GM19240 (cell line): ENCODE results near the gene DDX1.

Source experiments
- DNase-seq: peaks from one replicate; pipeline ENCODE4 v3.0.0; 2011; ENCODE audit warnings: low spot score; ENCODE audit not compliant: insufficient read length

DDX1 gene

DNA sequence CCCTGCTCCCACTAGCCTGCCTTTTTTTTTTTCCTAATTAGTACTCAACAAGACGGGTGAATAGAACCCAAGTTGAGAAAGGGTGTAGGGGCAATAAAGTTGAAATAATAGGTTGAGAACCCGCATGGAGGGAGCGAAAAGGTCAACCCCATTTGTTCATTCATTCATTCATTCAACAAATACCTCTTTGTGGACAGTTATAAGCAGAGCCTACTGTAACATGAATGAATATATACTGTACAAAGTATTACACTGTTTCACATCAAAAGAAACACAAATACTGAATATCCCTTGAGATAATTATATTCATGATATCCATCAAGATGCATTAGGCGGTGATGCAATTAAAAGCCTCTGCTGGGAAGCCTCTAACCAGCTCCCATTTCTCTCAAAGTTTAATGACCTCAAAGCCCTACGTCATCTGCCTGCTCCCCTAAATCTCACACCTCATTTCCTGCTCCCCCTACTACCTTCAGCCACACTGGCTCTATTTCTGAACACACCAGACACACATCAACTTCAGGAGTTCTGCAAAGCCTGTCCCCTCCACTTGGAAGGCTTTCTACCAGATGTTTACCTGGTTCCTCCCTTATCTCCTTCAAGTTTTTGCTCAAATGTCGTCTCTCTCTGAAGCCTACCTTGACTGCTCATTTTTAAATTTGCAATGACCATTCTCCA is 29.2 kb upstream of the DDX1 start:
- DNase-seq = no peak

DNA sequence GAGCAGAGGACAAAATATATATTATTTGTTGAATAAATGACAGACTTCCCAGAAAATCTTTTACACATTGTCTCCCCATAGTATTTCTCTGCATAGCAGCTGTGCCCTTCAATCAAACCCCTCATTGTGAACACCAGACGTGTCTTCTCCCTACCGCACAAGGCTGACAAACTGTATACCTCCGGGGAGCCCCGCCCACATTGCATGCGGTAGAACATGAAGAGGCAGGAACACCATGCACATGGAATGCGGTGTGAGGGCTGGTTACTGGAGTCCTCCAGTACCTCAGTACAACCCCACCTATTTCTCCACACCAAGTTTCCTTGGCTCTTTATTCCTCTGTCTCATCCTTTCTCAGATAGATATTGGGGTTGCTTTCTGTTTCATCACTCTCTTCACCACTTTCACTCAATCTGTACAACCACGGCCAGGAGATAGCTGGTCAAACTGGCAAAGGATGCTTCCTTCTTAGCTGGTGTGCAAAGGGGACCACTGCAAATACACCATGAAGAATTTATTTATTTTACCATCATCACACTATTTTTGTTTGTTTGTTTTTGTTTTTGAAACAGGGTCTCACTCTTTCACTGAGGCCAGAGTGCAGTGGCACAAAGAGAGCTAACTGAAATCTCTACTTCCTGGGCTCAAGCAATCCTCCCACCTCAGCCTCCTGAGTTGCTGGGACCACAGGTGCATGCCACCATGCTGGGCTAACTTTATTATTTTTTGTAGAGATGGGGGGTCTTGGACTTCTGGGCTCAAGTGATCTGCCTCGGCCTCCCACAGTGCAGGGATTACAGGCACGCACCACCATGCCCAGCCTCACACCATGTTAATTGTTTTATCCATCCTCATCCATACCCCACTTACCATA is 28.2 kb upstream of the DDX1 start:
- no peak for DNase-seq

DNA sequence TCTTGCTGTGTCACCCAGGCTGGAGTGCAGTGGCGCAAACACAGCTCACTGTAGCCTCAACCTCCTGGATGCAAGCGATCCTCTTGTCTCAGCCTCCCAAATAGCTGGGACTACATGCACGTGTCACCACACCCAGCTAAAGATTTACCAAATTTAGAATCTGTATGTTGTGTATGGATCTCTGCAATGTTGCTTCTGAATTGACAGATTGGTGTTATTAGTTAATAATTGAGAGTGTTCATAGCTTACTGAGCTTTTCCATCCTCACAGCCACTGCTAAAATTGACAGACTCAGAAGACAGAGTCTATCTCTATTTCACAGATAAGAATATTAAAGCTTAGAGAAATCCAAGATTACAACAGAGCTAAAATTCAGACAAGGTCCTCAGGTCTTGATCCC is 26.3 kb upstream of the DDX1 start:
- DNase-seq = no peak

DNA sequence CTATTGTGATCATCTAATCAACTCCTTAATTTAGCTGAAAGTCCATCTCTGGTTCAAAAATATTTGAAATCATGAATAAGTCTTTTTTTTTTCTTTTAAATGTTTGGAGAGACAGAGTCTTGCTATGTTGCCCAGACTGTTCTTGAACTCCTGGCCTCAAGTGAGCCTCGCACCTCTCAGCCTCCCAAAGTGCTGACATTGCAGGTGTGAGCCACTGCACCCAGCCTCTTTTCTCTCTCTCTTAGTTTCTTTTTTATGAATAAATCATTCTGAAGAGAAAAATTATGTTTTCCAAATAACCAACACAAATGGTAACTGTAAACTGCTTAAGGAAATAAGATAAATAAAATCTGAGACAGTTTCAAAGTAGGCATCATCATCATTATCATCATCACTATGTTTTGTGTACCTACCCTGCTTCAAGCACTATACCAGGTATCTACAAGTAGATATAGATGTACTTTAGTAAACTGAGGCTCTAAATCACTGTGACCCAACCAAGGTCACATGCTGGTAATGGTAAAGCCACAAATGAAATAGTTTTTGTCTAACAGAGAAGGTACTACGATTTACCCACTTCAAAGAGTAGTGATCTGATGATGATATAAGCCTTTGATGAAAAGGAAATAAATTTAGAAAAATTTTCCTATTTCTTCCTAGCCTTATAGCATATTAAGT is 25.5 kb upstream of the DDX1 start:
- DNase-seq = no peak

DNA sequence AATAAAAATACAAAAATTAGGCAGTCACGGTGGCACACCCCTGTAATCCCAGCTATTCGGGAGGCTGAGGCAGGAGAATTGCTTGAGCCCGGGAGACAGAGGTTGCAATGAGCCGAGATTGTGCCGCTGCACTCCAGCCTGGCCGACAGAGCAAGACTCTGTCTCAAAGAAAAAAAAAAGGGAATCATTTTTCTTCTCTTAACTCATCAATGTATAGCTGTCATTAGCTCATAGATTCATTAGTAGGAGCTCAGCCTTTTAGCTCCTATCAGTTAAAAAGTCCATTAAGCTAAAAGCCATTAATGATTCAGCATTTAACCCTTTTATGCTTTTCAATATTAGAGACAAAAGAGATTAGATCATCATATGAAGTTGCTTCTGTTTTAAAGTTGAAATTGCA is 24.8 kb upstream of the DDX1 start:
- no peak for DNase-seq

DNA sequence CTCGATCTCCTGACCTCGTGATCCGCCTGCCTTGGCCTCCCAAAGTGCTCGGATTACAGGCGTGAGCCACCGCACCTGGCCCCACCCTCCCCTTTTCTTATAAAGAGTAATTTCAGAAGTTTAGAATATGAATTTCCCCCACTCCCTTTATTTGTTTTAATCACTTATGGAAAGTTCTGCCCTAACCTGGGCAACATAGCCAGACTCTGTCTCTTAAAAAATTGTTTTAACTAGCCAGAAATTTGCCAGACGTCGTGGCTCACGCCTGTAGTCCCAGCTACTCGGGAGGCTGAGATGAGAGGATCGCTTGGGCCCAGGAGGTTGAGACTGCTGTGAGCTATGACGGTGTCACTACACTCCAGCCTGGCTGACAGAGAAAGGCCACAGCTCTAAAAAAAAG is 22.8 kb upstream of the DDX1 start:
- DNase-seq = no peak

DNA sequence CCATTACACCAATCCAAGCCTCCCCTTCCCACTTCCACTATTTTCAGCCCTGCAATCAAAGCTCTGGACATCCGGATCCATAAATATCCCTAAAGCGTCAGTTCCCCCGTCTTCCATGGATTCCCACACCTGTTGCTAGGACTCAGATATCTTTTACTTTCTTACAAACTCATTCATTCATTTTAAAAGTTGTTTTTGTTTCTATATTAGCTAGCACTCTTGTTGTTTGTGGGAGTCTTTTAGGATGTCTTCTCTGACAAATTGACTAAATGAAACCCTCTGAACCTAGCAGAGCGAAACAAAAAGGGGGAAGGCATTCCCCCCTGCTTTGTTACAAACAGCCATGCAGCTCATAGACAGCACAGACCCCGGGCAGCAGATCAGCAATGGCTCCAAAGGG is 21.6 kb upstream of the DDX1 start:
- no peak for DNase-seq

DNA sequence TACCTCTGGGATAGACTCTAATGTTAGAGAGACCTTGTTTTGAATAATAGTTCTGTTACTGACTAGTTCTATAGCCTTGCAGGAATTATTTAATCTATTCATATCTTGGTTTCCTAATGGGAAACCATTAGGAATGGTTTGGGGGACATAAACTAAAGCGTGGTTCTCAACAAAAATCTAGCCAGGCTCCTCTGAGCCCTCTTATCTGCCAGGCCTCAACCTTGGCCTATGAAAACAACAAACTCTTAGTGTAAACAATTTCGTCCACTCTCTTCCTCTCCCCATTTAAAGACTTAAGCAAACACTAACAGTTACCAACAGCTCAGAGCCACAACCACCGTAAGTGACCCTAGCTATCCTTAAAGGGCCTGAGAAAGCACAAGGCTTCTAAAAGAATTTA is 19.9 kb upstream of the DDX1 start:
- DNase-seq = no peak

DNA sequence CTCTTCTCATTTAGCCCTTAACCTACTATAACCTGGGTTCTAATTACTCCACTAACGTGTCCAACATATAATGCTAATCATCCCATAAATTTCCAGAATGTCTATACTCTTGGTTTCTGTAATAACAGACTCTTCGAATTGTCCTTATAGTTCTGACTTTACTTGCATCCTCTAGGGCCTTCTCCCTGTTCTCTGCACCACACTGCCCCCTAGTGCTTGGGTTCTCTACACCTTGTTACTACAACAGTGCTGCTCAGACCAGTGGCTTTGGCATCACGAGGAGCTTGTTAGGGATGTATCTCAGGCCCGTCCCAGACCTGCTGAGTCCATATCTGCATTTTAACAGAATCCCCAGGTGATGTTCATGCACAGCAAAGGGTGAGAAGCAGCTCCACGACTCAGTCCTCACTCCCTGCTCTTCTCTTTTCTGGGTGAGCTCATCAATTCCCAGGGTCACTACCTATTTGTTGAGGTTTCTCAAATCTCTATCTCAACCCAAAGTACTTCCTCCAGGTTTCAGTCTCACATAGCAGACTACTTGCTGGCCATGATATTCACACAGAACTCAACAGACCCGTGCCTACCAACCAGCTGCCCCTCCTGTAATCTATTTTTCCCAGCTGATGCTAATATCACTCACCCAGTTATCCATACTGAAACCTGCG is 14.5 kb upstream of the DDX1 start:
- no peak for DNase-seq

DNA sequence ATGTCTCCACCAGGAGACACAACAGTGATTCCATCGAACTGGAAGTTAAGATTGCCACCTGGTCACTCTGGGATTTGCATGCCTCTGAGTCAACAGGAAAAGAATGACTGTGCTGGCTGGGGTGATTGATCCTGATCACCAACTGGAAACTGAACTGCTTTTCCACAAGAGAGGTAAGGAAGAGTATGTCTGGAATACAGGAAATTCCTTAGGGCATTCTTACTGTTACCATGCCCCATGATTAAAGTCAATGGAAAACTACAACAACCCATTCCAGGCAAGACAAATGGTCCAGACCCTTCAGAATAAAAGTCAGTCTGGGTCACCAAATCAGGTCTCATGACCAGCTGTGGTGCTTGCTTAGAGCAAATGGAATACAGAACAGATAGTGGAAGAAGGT is 12.0 kb upstream of the DDX1 start:
- DNase-seq = no peak

DNA sequence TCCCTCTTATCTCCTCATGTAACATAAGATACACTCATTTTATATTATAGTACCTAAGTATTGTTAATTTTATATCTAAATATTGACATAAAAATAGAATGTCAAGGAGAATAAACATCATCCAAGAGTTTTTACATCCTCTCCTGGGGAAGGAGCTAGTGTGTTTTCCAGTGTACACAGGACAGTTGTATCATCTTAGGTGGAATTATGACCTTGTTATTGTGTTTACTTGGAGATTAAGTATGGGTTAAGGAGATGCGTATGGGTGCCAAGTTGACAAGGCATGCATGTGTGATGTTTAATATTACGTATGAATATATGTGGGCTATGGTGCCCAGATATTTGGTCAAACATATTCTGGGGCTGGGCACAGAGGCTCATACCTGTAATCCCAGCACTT is 11.2 kb upstream of the DDX1 start:
- no peak for DNase-seq

DNA sequence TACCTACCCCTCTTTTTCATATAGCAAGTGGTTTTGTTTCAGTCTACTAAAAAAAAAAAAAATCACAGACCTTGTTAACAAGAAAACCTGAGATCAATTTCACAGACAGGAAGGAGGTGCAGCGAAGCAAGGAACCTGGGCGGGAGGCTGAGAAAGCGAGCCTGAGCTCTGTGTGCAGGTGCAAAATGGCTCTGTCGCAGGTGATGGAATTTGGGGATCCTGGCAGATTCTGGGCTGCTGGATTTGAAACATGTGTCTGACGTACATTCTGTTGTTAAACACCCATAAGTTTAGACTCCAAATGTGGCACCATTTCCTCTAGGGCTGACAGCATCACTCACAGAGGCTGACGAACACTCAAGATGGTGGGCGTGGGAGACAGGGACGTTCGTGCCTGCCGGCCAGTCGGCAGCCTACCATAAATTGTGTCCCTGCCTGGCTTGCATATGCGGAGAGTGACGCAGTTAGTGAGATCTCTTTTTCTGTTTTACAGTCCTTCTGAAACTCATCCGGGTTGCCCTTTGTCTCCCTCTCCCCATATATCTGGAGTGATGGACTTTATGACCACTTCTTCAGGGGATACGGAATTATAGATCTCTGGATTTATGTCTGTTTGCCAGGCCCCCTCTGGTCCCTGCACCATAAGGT is 8.8 kb upstream of the DDX1 start:
- DNase-seq = no peak

DNA sequence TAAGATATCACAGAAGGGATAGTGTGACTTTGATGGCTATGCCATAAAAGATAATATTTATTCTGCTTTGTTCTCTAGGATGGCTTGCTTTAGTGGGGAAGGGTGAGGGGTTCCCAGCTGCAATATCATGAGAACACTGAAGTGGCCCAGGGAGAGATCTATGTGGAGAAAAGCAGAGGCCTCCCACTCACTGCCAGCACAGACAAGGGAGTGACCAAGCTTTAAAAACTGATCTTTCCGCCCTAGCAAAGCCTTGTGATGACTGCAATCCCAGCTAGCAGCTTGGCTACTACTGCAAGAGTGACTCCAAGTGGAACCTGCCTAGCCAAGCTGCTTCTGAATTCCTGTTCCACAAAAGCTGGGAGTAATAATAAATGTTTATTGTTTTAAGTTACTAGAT is 7.8 kb upstream of the DDX1 start:
- no peak for DNase-seq

DNA sequence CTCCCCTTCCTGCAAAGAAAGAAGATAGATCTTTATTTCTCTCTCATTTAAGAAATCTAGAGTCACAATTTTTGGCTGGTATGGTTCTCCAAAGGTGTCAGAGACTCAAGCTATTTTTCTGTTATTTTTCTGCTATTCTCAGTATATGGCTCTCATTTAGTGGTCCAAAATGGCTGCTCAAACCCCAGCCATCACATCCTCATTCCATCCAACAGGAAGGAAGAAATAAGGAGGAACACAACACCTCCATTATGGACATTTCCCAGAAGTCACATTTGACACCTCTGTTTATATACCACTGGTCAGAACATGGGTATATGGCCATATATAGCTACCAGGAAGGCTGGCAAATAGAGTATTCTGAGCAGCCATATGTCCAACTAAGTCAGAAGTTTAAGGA is 7.4 kb upstream of the DDX1 start:
- DNase-seq = no peak

DNA sequence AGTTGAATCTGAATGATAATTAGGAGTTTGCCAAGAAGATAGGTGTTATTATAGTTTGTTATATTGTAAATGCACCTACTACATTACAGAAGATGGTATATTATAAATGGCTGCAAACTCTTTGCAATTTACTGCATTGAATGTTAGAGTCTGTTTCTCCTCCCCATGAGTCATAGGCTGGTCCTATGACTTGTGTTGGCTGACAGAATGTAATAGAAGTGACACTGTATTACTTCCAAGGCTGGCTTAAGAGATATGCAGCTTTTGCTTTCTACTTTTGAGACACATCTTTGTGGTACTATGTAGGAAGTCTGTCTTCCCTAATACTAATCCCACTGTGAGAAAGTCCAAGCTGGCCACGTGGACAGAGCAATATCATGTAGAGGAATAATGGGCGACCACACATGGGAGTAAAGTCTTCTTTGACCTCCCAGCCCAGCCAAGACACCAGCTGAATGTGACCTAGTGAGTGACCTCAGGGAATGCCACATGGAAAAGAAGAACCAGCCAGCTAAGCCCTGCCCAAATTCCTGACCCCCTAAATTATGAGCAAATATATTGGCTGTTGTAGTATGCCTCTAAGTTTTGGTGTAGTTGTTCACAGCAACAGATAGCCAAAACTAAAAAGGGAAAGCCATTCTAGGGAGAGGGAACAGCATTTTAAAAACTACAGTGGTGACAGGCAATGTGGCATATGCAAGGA is 6.8 kb upstream of the DDX1 start:
- no peak for DNase-seq

DNA sequence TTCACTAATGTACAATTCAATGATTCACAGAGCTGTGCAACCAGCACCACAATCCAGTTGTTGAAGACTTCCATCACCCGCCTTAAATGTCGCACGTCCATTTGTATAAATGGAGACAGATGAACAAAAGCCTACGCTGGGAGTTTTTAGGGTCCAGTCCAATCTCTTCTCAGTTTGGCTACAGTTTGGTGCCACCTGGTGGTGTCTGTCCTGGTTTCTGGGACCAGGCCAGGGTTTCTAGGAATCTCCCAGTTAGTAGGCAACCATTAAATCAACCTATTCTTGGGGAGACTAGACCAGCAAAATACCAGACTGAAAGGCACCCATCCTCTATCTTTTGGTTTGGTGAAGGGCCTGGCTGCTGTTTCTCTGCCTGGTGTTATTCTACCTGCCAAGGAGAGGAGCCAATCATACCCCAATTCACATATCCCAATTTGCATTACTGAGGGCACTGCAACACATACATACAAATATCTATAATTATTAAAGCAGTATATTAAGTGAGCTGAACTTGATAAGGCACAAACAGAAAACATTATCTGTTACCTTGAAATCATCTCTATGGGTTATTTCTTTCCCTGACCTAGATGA is 3.2 kb upstream of the DDX1 start:
- no peak for DNase-seq

DNA sequence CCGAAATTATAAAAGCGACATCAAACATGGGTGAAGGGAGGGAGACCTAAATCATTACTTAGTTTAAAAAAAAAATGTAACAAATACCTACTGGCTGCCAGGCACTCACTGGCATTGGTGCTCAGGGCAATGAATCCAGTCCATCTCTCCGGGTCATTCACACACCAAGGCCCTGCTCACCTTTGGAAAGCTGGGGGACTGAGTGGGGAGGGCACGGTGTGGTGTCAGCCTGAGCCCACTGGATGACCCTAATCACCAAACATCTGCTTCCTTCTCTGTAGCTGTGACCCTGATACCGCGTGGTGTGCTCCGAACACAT is 336 bp upstream of the DDX1 start:
- DNase-seq = no peak

DNA sequence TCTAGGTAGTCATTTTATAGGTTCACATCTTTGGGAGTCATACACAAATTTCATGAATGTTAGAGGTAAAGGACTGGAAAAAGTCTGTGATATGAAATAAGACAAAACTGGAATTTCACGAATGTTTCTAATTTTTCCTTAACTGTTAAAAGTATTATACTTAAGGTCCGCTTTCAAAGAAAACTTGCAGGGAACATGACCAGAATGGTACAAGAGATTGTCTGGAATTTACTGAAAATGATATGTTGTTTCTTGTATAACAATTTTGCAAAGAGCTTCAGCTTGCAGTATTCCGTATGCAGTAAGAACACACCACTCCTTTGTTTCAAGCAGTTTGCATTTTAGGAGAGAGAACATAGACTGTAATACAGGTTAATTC is 1.6 kb downstream of the DDX1 start:
- DNase-seq = no peak

DNA sequence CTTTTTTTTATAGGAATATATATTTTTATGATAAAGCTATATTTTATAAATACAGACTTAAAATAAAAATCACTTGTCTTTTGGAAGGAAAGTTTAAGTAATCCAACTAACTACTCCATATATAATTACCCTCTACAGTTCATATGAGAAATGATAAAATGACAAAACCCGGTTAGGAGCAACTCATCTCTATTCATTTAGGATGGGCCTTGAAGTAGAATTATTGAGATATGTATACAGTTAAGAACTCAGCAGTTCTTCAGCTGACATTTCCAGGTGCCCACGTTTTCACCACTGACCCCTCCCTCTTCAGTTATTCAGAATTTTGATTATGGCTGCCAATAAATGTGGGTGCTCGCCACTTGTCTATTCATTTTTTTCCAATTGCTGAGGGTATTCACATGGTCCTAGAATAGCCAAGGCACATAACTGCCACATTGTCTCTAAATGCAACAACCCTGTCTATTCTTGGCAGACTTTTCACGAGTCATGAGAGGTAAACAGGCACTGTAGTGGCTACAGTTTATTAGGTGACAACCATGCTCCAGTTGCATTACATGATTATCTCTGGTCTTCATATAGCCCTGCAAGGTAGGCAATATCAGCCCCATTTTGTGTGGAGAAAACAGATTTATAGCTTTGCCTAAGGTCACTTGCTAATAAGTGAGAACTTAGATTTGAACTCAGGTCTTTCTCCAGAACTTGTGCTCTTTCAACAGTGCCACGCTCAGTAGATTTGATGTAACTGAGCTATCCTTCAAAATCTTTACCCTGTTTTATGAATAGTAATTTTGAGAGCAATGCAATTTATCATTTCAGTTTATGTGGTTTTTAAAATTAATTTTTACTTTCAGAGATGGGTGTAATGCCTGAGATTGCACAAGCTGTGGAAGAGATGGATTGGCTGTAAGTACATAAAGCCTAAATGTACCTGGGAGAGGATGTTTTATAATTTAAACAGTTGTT is 2.9 kb downstream of the DDX1 start:
- DNase-seq = no peak
